MG63 (cell line): ENCODE results near the gene SPAG16. TPM values are rescaled to one million over a fixed set of nuclear protein-coding genes. Genes with fewer than 3 reads are reported as not detected.
"Not testable (repeated sequence)": the region's sequence is repeated elsewhere in the genome, so short reads cannot be mapped to it uniquely, and the experiment has no call there.

ENCODE experiments used
- DNase-seq: peaks from one replicate; pipeline ENCODE4 v3.0.0-alpha.2; 2020
- H3K27me3 ChIP-seq: fragments of 250-450 bp; sonication (Bioruptor Pico); 2 replicates; pipeline ENCODE4 v1.5.1; 2020; ENCODE audit warnings: mild to moderate bottlenecking, moderate library complexity
- H3K36me3 ChIP-seq: fragments of 250-450 bp; sonication (Bioruptor Pico); 2 replicates; pipeline ENCODE4 v1.5.1; 2020; ENCODE audit warnings: mild to moderate bottlenecking, moderate library complexity
- H3K4me3 ChIP-seq: fragments of 250-450 bp; sonication (Bioruptor Pico); 2 replicates; pipeline ENCODE4 v1.5.1; 2020; ENCODE audit warnings: mild to moderate bottlenecking, moderate library complexity
- H3K9me3 ChIP-seq: fragments of 250-450 bp; sonication (Bioruptor Pico); 2 replicates; pipeline ENCODE4 v1.5.1; 2020; ENCODE audit warnings: mild to moderate bottlenecking, moderate library complexity
- total RNA-seq: library from RNA; depleted of rRNA; stranded (reverse); fragments of >200 nt; shearing (Covaris generic); gene quantifications from 2 replicates; pipeline ENCODE4 v1.2.3, GENCODE V29; 2014; ENCODE audit warnings: low replicate concordance

The SPAG16 gene
- total RNA-seq, 1 experiment from 2014 or later, result 33.7 TPM

DNA sequence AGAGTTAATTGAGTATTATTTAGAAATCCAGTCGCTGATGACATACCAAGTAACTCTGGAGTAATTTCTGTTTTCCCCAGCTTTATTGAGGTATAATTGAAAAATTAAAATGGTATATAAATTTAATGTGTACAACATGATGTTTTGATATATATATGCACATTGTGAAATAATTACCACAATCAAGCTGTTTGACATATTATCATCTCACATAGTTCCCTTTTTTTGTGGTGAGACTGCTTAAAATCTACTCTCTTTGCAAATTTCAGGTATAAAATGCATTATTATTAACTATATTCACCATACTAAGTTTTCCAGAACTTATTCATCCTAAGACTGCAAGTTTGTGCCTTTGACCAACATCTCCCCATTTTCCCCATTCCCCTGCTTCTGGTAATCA lies 25.0 kb upstream of the SPAG16 start:
- H3K4me3 ChIP-seq, result no peak overlapping the region

DNA sequence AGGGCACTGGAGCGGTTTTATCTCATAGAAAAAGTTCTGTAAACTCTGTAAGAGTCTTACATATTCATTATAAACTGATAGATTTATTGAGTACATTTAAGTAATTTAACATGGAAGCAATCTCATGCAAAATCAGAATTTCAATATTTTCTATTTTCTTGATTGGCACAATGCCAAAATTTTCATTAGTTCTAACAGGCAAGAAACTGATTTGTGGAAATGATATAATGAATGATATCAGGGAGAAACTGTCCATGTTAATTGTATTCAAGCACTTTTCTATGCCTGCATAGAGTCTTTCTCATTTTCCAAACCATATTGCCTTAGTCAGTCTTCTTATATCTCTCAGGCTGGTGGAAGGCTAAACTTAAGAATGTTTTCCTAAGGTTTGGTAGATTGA lies 23.0 kb upstream of the SPAG16 start:
- H3K9me3 ChIP-seq, result no peaks in the 10 kb centered on the region
- no peak for DNase-seq
- no peaks in the 10 kb centered on the region for H3K27me3 ChIP-seq
- H3K4me3 ChIP-seq, result no peak overlapping the region
- H3K36me3 ChIP-seq, result no peaks in the 10 kb centered on the region

More for the DNA sequence above, 25.0 kb upstream of the SPAG16 start:
- H3K36me3 ChIP-seq, result no peaks in the 10 kb centered on the region
- no peaks in the 10 kb centered on the region for H3K27me3 ChIP-seq
- DNase-seq, result no peak
- H3K9me3 ChIP-seq, result no peaks in the 10 kb centered on the region

DNA sequence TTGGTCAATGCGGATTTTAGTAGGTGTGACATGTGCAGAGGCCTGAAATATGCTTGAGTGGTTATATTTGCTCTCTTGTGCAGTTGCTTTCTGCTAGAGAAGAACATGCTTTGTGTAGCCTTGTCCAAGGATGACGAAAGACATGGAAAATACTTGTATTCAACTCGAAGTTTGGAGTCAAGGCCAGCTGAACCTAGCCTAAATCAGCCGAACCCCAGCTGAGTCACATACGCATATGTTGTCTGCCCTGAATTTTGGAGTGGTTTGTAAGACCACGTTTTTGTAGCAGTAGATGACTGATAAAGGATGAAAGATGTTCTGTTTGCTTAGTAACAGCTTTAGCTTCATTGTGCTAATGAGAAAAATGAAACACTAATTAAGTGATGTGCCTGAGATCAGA lies 22.5 kb upstream of the SPAG16 start:
- Histone ChIP-seq H3K36me3 (no peaks in the 10 kb centered on the region), H3K27me3 (no peaks in the 10 kb centered on the region), H3K9me3 (no peaks in the 10 kb centered on the region), H3K4me3 (no peak overlapping the region)
- no peak for DNase-seq

DNA sequence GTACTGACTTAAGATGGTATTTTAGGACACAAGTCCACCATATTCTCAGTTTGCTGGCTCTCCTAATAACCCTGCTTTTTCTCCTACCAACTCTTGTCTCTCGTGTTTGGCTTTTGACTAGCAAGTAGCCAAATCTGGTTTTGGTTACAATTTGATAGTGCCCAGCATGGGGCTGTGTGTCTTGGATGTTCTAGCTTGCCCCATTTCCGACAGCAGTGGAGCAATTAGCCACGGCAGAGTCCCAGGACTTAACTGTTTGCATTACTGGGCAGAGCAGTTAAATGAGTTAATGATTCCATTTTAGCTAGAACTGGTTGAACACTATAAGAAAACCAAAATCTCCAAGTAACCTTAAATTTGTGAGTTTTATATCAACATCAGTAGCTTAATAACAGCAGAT lies 18.6 kb upstream of the SPAG16 start:
- H3K27me3 ChIP-seq, result no peaks in the 10 kb centered on the region
- H3K4me3 ChIP-seq, result no peak overlapping the region
- no peaks in the 10 kb centered on the region for H3K9me3 ChIP-seq
- H3K36me3 ChIP-seq, result no peaks in the 10 kb centered on the region
- DNase-seq, result no peak

DNA sequence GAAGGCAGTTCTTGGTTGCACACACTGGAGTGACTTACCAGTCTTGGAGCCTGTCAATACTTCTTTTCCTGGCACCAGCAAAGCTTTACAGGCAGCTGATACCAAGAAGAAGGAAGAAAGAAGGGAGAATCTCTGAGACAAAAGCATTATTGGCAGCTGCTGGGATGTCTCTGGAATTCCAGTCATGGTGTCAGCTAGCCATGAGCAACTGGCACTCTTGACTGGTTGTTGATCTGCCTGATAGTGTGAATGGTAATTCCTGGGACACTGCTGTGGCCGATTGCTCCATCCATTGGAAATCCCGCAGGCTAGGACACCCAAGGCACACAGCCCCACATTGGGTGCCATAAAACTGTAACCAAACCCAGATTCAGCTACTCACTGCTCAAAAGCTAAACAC lies 17.8 kb upstream of the SPAG16 start:
- H3K4me3 ChIP-seq, result no peak overlapping the region
- no peak for DNase-seq

DNA sequence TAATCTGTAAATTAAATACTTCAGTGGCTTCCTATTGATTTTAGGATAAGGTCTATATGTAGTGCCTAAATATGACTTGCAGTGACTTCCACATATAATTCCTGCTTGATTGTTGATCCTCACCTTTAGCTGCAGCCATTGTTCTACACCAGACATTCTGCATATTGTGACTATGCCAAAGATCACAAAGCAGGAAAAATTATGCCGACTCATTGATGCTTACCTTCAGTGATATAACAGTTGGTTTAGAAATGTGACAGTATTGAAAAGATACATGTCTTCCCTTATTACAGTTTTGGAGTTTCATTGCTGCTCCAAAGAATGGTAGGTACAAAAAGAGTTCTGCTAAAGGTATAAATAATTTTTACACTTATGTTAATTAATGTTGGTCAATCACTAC lies 12.3 kb upstream of the SPAG16 start:
- Histone ChIP-seq H3K9me3 (peaks cover 4% of the 10 kb centered on the region), H3K4me3 (no peak overlapping the region), H3K27me3 (no peaks in the 10 kb centered on the region), H3K36me3 (no peaks in the 10 kb centered on the region)
- no peak for DNase-seq

More for the DNA sequence above, 17.8 kb upstream of the SPAG16 start:
- no peaks in the 10 kb centered on the region for H3K27me3 ChIP-seq
- no peaks in the 10 kb centered on the region for H3K9me3 ChIP-seq
- no peaks in the 10 kb centered on the region for H3K36me3 ChIP-seq

DNA sequence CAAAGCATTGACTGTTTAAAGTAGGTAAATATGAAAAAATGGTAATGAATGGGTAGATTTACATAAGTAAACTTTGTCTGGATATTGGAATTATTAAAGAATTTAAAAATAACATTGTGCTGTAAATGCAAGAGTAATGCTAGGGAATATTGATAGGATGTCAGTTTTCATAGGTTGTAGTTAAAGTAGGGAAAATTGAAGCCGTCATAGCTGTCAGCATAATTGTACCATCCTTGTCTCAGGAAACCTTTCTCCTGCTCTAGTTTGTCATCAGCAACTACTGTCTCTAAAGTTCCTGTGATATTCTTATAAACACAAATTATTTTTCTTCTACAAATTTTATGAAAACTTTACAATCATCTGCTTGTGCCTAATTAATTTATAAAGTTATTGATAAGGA lies 10.1 kb upstream of the SPAG16 start:
- Histone ChIP-seq H3K9me3 (peaks cover 6% of the 10 kb centered on the region), H3K4me3 (no peak overlapping the region), H3K36me3 (no peaks in the 10 kb centered on the region), H3K27me3 (no peaks in the 10 kb centered on the region)
- no peak for DNase-seq

DNA sequence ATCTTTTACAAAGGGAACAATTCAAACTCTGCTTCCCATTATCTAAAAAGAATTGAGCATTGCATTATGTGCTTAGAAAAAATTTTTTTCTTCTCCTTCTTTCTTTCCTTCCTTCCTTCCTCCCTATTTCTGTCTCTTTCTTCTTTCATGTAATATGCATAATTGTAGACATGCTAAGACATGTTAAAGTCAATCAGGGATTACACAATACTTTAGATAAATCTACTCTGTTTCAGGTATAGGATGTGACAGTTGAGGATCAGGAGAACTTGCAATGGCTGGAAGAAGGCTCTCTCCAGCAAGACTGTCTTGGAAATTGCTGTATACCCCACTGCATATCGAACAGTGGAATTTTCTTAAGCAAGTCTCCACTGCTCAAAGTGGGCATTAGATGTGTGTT lies 9.0 kb upstream of the SPAG16 start:
- no peaks in the 10 kb centered on the region for H3K36me3 ChIP-seq
- no peak overlapping the region for H3K4me3 ChIP-seq
- H3K9me3 ChIP-seq, result peaks cover 8% of the 10 kb centered on the region
- DNase-seq, result no peak
- H3K27me3 ChIP-seq, result no peaks in the 10 kb centered on the region

DNA sequence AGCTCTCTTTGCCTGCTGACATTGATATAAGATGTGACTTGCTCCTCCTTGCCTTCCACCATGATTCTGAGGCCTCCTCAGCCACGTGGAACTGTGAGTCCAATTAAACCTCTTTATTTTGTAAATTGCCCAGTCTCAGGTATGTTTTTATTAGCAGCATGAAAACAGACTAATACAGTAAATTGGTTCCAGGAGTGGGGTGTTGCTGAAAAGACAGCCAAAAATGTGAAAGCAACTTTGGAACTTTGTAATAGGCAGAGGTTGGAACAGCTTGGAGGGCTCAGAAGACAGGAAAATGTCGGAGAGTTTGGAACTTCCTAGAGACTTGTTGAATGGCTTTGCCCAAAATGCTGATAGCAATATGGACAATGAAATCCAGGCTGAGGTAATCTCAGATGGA lies 7.1 kb upstream of the SPAG16 start:
- not testable (repeated sequence) for DNase-seq, H3K36me3 ChIP-seq, H3K4me3 ChIP-seq

DNA sequence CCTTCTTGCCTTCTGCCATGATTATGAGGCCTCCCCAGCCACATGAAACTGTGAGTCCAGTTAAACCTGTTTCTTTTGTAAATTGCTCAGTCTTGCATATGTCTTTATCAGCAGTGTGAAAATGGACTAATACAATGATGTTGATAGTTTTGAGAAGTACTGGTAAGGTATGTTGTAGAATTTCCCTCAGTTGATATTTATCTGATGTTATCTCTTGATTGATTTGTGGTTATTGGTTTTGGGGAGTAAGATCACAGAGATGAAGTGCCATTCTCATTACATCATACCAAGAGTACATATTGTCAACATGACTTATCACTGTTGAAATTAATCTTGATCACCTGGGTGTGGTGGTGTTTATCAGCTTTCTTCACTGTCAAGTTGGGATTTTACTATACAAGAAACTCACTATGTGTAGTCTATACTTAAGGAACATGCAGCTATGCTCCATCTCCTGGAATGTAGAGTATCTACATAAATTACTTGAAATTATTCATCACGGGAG lies 5.1 kb upstream of the SPAG16 start:
- no peak overlapping the region for H3K4me3 ChIP-seq
- H3K36me3 ChIP-seq, result no peaks in the 10 kb centered on the region
- no peaks in the 10 kb centered on the region for H3K27me3 ChIP-seq
- peaks cover 8% of the 10 kb centered on the region for H3K9me3 ChIP-seq
- no peak for DNase-seq

More for the DNA sequence above, 7.1 kb upstream of the SPAG16 start:
- not testable (repeated sequence) for H3K9me3 ChIP-seq, H3K27me3 ChIP-seq

DNA sequence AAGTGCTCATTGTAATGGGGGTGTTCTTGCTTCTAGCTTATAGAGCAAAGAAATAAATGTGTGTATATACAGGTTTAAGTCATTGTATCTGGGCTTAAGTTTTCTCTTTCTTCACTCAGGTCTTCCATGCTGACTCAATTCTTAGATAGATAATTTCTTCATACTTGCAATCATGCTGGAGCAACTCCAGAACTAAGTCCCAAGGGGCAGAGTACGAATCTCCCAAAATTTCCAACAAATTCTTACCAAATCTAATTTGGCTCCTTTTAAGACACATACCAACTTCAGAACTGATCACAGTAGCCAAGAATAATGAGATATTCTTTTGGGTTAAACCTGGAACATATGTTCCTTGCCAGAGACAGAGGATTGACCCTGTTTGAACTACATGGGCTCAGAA lies 4.3 kb upstream of the SPAG16 start:
- DNase-seq, result no peak
- no peaks in the 10 kb centered on the region for H3K36me3 ChIP-seq
- no peaks in the 10 kb centered on the region for H3K27me3 ChIP-seq
- H3K4me3 ChIP-seq, result no peak overlapping the region
- H3K9me3 ChIP-seq, result peaks cover 8% of the 10 kb centered on the region

DNA sequence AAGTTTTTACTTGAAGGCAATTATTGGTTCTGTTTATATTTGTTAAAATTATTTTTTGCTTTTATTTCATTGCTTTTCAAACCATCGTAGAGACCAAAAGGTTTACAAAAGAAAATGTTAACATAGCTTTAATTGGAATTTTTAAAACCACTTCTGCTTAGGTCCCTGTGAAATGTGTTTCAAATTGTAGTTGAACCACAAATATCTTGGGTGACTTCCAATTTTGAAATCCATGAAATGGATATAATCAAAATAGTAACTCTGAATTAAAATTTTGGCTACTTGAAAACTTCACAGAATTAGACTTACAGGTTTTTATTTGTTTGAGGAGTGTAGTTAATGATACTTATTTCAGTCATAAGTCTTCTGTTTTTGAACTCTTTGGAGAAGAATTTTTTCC lies 3.1 kb upstream of the SPAG16 start:
- no peak for DNase-seq
- no peaks in the 10 kb centered on the region for H3K27me3 ChIP-seq
- H3K4me3 ChIP-seq, result no peak overlapping the region
- H3K9me3 ChIP-seq, result peaks cover 7% of the 10 kb centered on the region
- no peaks in the 10 kb centered on the region; the same call in 1 of the 2 replicates for H3K36me3 ChIP-seq

DNA sequence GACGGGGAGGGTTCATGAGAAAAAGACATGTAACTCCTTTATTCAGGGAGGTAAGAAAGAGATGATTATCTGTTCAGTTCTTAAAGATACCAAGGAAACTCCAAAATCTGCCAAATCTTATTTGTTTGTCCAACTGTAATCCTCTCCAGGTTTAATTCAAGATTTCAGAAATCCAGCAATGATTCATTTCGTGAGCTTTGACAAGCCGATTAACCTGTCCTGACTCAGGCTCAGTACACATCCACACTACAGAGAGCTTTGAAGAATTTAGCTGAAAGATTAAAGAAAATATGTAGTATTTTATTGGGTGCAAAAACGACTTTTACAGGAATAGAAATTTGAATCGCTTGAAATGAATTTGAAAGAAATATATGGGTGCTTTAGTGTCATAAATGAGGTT lies 1.1 kb downstream of the SPAG16 start:
- Histone ChIP-seq H3K9me3 (no peaks in the 10 kb centered on the region), H3K4me3 (peak overlapping the region; percentile 87), H3K36me3 (no peaks in the 10 kb centered on the region; the same call in 1 of the 2 replicates), H3K27me3 (no peaks in the 10 kb centered on the region)
- no peak for DNase-seq

DNA sequence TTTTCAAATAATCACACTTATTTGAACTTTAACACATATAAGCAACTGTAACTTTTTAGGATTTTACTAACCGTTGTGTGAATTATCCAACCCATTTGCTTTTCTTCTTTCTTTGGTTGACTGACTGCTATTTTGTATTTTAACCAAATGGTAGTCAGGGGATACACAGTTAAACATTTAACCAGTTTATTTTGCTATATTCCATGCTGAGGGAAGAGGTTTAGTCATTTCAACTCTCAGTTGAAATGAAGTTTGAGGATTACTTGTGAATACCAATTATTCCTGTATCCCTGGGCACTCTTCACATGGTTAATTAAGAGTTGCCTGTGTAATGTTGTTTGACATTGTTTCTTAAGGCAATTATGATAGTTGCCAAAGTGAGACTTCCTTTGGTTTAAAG lies 1.9 kb downstream of the SPAG16 start:
- Histone ChIP-seq H3K36me3 (no peaks in the 10 kb centered on the region; the same call in 1 of the 2 replicates), H3K9me3 (no peaks in the 10 kb centered on the region), H3K4me3 (no peak overlapping the region), H3K27me3 (no peaks in the 10 kb centered on the region)
- DNase-seq, result no peak

DNA sequence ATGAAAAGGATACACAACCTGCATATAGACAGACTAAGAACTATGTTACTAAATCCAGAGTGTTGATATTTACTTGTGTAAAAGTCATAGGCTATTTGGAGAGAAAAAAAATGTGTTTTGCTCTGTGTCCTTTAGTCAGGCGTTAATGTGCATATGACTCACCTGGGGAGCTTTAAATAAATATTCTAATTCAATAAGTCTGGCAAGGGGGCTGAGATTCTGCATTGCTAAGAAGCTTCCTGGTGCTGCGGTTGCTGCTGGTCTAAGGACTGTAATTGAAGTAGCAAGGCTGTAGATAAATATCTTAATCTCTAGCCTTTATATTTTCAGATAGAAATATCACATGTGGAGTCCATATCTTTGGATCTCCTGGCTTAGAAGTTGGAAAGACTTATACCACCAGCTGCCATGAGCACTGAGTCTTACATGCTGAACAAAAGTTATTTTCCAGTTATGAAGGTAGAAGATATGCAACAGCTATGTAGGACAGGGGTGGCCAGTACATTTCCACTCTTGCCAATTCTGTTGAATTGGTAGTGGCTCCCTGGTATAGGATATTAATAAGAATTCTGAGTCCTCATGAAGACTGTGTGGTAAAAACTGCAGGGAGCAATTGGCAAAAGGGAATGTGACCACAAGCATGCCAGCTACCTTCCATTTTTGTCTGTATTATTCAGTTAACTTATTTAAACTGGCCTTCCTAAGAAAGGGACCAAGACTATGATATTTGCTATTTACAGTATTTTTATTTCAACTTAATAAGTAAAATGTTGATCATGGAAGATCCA lies 4.8 kb downstream of the SPAG16 start:
- DNase-seq, result no peak

DNA sequence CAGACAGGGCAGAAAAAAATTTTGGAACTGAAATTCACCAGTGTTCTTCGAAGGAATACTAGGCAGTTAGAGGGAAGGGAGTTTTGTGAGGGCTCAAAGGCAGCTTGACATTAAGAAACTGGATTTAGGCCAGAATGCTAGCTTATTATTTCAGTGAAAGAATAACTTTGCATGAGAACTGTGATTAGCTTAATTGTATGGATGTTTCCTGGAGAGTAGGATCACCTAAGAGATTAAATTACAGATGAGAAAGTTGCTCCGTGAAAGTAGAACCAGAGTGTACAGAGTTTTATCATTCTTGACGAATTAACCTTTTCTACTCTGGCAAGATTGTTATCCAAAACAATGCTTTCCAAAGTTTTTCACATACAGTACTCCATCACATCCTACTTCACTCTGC lies 6.2 kb downstream of the SPAG16 start:
- no peak for DNase-seq
- no peak overlapping the region for H3K4me3 ChIP-seq
- no peaks in the 10 kb centered on the region; the same call in 1 of the 2 replicates for H3K36me3 ChIP-seq
- no peaks in the 10 kb centered on the region for H3K27me3 ChIP-seq
- no peaks in the 10 kb centered on the region for H3K9me3 ChIP-seq

More for the DNA sequence above, 4.8 kb downstream of the SPAG16 start:
- Histone ChIP-seq H3K36me3 (no peaks in the 10 kb centered on the region; the same call in 1 of the 2 replicates), H3K9me3 (no peaks in the 10 kb centered on the region), H3K4me3 (no peak overlapping the region), H3K27me3 (no peaks in the 10 kb centered on the region)

DNA sequence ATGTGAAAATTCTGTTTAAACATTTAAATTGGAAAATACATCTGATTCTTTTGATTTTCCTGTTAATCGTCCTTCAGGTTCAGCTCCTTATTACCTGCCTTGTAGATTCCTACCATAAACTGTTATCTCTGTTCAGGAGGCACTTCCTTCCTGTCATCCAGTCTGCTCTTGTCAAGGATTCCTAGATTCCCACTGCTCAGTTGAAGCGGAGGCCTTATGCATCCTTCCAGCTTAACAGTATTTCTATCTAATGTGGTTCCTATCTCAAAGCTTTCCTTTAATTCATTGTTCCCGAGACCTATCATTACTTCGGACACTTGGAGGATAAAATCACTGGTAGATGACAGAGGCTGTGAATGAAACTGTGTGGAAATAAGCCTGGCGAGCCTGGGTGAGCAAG lies 12.0 kb downstream of the SPAG16 start:
- Histone ChIP-seq H3K36me3 (peaks cover 10% of the 10 kb centered on the region), H3K9me3 (no peaks in the 10 kb centered on the region), H3K27me3 (no peaks in the 10 kb centered on the region), H3K4me3 (no peak overlapping the region)
- DNase-seq, result no peak

DNA sequence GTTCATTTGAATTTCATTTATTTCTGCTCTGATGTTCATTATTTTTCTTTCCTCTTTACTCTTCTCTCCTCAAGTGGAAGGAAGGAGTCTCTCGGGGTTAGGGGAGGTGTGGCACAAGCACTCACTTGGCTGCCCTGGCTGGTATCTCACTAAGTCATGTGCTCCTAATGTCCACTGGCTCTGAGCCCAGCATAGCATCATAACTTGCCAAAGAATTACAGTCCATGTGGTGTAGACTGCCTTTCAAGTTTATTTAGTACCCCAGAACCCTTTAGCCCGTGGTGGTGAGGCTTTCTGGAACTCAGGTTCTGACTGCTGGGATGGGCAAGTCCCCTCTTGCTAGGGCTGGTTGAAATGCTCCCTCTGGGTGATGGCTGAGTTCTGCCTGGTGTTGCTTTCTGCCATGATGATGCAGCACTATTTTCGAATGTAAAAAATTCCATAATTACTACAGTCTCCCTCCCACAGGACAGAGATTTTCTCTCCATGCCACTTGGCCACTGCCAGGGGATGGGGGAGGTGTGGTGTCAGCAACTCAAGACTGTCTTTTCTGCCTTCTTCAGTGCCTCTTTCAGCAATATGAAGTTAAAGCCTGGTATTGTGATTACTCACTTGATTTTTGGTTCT lies 22.2 kb downstream of the SPAG16 start:
- Histone ChIP-seq H3K27me3 (no peaks in the 10 kb centered on the region), H3K9me3 (peaks cover 19% of the 10 kb centered on the region), H3K36me3 (peaks cover 32% of the 10 kb centered on the region), H3K4me3 (no peak overlapping the region)
- DNase-seq, result peak; percentile 73
